Measurements from ENCODE around the gene TIPRL.
"Not testable (repeated sequence)": the region's sequence is repeated elsewhere in the genome, so short reads cannot be mapped to it uniquely, and the experiment has no call there.

TIPRL gene

DNA sequence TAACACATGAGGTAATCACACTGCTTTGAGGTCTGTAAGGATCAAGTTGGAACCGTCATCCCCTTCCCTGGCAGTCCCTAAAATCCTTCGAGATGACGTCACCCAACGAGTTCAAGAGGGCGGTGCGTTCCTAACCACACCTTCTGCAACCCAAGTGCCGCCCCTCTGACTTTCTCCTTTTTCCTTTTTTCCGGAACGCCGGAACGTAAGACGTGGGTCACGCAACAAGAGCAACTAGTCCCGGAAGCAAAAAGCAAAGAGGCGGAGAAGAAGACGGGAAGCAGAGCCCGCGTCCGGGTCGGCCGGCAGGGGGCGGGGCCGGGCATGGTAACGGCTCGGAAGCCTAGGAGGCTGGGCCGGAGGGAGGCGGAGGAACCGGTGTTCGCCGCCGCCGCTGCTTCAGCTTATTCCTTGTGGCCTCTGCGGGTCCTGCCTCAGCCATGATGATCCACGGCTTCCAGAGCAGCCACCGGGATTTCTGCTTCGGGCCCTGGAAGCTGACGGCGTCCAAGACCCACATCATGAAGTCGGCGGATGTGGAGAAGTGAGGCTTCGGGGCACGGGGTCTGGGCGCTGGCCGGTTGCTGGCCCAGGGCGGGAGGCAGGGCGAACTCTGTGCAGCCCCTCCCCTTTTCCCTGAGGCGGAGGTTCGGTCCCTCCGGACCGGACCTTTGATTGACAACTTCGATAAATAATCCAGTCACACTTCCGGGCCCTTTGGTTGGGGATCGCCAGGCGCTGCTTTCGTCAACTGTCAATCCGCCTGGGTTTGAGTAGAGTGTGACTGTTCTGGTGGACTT lies at the start of gene TIPRL:
TSS of gene TIPRL (plus strand) at position 325 of the 800 bp plus-strand sequence. CDS start at position 441, 116 bp downstream.
- DNase-seq, result peak; percentile 51 to 97 (median 90)

DNA sequence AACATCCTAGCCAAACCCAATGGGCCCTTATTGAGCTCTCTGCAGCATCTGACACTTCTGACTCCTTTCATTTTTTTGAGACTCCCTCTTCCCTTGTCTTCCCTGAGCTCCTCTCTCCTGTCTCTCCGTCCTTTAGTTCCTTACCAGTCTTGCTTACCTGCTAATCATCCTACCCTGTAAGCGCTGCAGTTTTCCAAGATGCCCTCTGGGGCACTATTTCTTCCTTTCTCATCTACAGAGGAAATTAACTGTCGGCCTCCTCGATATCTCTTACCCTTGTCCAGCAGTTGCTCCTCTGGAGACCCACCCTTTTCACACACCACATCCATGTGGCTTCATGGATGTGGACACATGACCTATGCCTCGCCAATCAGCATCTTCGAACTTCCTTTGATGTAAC lies 48.8 kb upstream of the TIPRL start:
- DNase-seq, result no peak

DNA sequence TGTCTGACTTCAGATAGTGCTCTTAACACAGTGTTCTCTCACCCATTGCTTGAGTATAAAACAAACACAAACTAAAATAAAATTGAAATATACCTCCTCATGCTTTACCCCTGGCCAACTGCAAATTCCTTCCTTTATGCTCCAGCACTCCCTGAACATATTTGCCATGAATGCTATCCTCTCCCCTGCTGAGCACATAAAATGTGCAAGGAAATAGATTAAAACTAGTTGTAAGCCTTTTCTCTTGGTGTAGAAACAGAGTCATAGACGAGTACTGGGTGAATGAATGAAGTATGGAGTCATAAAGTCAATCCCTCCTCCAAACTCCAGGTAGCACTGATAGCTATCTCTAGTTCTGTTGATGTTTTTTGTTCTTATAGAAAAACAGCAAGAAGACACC lies 44.6 kb upstream of the TIPRL start:
- no peak for DNase-seq

DNA sequence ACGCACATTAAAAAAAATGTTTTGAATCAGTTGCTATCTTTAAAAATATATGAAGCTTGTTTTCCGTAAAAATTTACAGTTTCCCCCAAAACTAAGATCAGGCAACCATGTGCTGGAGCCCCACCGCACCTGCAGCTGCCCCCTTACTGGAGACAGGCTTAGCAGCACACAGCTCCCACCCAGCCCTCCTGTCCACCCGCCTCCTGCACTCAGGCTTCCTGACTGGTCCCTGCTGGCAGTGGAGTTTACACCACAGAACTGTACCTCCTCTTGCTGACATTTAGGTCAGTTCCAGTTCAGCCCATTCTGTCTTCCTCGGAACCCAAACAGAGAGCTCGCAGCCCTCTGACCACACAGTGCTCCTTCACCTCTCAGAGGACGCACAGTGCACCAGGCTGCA lies 44.1 kb upstream of the TIPRL start:
- no peak for DNase-seq

DNA sequence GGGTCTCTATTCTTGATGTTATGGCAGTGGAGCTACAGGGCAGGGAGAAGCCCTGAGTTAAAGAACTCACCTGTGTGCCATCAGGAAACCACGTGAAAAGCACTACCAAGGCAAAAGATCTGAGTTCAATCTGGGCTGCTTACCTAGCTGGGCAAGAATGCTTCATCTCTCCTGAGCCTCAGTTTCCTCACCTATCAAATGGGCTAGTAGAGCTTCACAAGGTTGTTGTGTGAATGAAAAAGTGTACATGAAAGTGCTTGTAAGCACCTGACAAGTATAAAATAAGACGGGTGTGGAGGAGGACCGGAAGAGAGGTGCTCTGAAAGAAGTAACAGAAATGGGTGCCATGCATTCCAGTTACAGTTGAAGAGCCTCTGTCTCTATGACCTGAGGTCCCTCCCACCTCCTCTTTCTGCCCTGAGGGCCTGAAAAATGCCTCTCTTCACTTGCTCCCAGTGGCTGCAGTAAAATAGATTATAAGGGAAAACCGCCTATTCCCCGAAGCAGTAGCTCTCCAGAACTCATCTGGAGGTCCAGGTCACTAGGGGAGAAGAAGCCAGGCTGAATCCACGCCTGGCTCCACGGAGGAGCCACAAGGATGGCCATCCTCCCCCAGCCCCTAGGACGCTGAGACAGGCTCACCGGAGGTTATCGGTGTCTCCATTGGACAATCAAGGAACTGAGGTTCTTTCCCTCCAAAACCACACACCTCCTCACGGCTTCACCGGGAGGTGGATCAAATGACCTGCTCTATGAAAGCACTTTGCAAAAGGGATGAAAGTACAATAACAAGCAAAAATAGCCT lies 43.4 kb upstream of the TIPRL start:
- no peak for DNase-seq

DNA sequence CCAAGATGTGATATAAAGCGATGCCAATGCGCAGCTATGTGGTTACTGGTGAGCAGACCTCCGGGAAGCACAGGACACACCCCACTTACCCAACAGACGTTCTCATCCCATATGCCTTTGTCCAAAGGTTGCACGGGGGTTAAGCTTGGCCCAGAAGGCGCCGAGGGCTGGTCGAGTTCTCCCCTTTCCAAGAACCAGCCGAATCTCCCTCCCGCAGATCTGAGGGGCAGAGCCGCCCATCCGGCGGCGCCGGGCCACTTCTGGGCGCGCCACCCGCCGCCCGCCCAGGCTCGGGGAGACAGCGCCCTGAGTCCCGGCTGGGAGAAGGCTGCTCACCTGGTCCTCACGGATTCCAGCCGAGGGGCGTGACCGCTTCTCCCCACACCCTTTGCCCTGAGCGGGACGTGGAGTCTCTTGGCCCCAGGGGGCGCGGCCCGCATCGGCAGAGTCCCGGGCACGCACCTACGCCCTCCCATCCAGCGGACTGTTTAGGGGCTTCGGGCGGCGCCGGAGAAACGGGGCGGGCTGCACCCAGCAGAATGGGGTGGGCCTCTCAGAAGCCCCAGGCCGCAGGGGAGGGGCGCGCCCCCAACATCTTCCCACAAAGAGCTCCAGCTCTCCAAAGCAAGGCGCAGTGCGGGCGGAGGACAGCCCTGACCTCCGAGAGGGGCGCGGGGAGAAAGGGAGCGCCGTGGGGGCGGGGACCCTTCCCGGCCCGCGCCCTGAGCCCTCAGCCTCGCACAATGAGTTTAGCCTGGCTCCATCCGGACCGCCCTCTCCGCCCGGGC lies 42.6 kb upstream of the TIPRL start:
- no peak for DNase-seq

DNA sequence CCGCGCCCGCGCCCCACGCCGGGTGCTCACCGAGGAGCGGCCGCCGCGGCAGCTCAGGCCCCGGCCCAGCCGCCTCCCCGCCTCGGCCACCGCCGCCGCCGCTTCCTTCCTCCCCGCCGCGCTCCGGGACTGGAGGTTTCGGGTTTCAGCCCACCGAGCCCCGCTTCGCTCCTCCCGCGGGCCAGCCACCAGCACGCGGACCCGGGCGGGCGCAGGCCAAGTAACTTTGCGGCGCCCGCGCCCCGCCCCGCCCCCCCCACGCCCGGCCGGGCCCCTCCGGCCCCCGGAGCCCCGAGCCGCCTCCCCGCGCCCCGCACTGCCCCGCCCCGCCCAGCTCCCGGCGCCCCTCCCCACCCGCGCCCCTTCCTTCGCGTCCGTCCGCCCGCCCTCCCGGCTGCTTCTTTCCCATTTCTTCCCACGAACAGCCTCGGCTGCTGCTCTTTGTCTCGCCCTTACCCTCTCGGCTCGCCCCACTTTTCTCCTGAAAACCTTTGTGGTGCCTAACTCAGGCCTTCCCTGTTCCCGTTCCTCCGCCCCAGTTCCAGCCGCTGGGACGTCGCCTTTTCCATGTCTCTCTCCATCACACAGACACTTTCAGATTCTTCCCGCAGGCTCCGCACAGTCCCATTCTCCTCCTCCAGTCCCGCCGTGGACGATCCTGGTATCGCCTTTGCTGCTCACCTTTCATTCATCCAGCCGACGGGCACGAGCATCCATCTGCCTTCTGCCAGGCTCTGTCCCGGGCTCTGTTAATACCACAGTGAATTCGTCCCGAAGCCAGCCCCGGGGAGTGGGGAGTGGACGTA lies 41.9 kb upstream of the TIPRL start, which contains the start of gene GPR161:
TSS of gene GPR161 (minus strand) at position 222 of the 806 bp plus-strand sequence. CDS start 32,080 bp downstream, outside the sequence.
- peak in 8 of 14 donors; percentile 19 to 52 (median 32) for DNase-seq

DNA sequence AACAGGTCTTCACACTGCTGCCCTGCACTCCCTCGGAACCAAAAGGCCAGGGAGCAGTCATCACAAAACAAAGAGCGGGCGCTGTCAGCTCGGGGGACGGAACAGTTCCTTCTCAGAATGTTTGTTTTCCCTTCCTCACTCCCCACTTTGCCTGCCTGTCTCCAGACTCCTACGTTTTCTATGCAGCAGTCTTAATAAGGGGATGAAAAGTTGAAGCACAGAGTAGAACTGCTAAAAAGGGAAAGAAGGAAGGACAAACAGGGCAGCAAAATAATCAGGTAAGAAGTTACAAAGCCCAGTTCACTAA lies 41.3 kb upstream of the TIPRL start:
- DNase-seq, result no peak

DNA sequence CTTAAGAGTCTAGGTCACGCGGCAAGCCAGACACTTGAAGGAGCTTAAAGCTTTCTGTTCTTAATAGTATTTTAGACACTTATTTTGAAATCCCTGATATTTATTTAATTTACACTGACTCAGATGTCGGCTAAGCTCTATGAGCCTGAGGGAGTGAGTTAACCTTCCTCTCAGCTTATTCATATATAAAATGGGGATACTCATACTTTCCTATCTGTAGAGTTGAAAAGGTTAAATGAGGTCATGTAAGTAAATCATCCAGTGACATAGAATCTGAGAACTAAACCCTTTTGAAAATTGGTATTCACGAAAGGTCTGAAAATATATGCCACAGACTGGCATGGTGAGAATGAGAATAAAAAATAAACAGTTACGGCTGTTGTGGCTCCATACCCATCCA lies 40.6 kb upstream of the TIPRL start:
- DNase-seq, result no peak

DNA sequence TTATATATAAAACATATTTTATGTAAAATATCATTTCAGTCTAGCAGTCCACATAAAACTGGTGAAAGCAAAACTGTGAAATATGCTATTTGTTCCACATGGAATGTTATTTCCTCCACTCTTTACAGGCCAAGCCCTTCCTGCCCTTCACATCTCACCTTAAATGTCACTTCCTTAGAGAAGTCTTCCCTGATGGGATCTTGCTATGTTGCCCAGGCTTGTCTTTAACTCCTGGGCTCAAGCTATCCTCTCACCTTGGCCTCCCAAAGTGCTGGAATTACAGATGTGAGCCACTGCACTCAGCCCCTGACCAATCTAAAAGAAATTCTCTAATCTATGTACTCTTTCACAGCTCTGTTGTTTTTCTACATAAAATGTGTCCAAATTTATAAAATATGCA lies 39.7 kb upstream of the TIPRL start:
- DNase-seq, result no peak

DNA sequence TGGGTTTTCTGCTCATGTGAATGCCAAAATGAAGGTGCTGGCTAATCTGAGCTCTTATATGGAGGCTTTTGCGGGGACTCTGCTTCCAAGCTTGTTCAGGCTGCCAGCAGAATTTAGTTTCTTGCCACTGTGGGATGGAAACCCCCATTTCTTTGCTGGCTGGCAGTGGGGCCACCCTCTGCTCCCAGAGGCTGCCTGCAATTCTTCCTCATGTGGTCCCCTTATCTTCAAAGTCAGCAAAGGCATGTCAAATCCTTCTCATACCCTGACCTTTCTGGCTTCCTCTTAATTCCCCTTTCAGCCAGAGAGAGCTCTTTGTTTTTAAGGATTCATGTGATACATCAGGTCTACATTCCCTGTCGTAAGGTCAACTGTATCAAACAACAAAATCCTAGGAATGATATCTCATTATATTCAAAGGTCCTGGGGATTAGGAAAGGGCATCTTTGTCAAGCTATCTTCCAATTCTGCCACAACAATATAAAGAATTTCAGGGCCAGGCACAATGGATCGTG lies 36.8 kb upstream of the TIPRL start:
- DNase-seq, result no peak

DNA sequence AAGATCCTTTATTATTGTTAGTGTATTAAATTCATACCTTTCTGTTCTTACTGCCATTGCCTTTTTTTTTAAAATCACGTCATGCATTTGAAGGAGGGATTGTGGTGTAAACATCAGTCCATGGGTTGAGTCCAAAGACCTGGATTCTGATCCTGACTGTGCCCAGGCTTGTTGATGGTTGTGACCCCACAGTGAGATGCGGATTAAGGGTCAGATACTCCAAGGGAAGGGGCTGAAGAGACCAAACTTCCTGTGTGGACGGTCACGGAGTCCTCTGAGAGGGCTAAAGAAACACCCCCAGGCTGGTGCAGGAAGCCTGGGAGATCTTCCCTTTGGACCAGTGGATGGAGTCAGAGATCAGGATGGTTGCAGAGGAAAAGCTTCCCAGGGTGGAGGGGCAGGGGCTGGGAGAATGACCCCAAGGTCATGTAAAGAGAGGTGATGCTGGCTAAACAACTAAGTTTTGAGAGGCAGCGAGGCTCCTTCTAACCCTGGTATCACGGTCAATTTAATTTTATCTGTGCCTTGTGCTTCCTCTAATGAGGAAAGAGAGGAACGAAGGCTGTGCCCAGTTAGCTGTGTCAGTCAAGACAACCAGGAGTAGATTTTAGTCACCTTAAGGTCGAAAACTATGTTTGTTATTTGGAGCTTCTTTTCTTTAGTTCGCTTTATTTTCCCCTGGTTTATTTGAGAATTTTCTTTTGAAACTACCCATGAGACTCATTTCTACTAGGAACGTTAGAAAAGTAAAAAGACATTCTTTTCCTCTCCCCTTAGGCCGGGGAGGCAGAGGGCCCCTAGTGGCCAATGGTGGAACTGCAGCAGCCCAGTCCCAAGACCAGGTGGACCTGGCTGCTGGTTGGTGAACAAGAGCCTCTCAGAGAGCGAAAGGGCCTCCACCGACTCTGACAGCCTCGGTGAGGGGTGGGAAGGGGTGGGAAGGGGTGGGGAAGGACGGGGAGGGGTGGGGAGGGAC lies 33.3 kb upstream of the TIPRL start:
- peak in 12 of 14 donors; percentile 4 to 71 (median 38) for DNase-seq

DNA sequence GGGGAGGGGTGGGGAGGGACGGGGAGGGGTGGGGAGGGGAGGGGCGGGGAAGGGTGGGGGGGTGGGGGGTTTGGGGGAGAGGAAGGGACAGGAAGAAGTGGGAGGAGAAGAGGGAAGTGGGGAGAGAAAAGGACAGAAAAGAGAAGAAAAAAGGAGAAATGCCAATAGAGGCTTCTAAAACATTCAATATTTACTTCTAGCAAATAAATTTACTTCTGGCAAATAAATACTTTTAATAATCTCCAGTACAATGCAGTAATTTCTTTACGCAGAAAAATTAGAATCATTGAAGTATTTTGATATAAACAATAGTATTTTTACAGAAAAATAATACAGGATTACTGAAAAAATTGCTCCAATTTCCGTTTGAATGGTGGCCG lies 32.6 kb upstream of the TIPRL start:
- no peak for DNase-seq

DNA sequence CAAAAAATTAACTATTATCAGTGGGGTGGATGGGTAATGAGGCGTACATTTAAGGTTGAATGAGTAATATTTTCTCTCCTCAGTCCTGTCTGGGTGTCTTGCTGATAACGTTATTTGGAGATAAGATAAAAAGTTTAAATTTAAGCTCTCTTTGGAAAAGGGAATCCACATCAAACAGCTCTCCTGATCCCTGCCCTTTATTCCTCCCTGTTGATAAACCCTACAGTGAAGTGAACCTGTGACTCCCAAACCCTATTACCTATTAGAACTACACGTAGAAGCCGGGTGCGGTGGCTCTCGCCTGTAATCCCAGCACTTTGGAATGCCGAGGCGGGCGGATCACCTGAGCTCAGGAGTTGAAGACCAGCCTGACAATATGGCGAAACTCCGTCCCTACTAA lies 32.1 kb upstream of the TIPRL start:
- no peak for DNase-seq

DNA sequence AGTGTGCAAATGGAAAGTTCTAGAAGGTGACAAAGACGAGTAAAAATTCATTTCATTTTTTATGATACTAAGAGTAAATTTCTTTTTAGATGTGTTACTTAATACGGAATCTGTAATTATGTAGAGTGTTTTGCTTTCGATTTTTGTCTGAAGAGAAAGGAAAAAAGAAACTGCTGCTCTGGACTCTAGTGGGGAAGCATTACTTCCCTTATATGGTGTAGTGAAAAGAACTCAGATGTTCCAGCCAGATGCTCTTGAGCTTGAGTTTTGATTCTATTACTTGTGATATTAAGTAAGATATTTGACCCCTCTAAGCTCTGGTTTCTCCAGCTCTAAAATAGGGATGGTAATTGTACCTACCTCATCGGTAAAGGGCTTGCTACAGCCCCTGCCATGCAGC lies 29.8 kb upstream of the TIPRL start:
- no peak for DNase-seq

DNA sequence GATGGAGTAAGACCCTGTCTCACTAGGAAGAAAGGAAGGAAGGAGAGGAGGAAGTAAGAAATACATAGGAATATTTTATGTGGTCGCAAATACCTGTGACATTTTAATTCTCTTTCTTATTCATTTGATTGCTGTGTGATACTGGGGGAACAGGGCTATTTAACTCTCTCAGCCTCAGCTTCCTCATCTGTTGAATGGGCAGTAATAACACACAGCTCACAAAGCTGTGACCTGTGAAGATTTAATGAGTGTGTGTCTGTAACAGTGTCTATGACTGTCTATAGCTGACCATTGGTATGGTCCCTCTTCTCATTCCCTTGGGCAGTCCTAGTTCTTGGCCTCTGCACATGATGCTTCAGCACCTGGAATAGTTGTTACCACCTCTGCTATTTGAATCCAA lies 28.5 kb upstream of the TIPRL start:
- no peak for DNase-seq

DNA sequence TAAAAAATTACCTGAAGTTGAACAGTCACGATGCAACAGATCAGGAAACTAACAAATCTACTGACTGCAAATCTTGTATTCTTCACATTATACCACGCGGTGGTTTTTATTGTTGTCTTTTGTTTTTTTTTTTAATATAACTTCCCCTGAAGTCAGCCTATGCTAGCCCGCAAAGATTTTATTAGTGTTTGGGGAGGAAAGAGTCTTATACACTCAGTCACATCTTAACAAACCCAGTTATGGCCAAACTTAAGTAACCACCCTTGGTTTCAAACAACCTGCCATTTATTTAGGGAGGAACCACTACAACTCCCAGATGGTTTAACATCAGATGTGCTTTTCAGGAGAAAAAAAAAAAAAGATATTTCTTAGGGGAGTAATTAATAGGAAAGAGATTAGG lies 26.8 kb upstream of the TIPRL start:
- DNase-seq, result no peak

DNA sequence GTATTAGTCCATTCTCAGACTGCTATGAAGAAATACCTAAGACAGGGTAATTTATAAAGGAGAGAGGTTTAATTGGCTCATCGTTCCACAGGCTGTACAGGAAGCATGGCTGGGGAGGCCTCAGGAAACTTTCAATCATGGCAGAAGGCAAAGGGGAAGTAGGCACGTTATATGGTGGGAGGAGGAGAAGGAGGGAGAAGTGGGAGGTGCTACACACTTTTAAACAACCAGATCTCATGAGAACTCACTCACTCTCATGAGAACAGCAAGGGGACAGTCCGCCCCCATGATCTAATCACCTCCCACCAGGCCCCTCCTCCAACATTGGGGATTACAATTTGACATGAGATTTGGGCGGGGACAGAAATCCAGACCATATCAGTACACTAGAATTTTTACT lies 24.1 kb upstream of the TIPRL start:
- DNase-seq, result not testable (repeated sequence)

DNA sequence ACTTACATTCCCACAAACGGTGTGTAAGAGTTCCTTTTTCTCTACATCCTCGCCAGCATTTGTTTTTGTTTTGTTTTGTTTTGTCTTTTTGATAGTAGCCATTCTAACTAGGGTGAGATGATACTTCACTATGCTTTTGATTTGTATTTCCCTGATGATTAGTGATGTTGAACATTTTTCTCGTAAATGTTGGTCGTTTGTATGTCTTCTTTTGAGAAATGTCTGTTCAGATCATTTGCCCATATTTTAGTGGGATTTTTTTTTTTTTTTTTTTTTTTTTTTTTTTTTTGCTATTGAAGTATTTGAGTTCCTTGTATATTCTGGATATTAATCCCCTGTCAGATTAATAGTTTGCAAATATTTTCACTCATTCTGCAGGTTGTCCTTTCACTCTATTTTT lies 22.9 kb upstream of the TIPRL start:
- no peak for DNase-seq

DNA sequence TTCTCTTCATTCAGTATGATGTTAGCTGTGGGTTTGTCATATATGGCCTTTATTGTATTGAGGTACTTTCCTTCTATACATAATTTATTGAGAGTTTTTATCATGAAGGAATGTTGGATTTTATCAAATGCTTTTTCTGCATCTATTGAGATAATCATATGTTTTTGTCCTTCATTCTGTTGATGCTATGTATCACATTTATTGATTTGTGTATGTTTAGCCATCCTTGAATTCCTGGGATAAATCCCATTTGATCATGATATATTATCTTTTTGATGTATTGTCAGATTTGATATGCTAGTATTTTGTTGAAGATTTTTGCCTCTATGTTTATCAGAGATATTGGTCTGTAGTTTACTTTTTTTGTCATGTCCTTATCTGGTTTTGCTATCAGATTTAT lies 21.1 kb upstream of the TIPRL start:
- DNase-seq, result no peak

DNA sequence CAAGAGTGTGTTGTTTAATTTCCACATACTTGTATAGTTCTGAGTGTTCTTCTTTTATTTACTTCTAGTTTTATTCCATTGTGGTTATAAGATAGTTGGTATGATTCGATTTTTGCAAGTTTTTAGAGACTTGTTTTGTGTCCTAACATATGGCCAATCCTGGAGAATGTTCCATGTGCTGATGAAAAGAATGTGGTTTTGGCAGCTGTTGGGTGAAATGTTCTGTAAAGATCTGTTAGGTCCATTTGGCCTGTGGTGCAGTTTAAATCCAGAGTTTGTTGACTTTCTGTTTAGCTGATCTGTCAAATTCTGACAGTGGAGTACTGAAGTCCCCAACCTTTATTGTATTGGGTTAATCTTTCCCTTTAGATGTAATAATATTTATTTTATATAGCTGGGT lies 19.5 kb upstream of the TIPRL start:
- no peak for DNase-seq

All from C1 segment of cervical spinal cord (tissue), 14 donors.